ENCODE measurements around the gene NUP214.

DNA sequence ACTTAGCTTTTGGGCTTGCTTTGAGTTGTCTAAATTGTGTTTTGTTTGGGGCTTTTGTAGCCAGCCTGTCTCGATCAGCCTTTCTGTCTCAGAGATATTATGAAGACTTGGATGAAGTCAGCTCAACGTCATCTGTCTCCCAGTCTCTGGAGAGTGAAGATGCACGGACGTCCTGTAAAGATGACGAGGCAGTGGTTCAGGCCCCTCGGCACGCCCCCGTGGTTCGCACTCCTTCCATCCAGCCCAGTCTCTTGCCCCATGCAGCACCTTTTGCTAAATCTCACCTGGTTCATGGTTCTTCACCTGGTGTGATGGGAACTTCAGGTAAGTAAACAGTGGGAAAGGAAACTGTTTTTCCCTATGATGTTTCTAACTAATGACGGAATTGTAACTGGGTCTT, 48.6 kb downstream of the NUP214 start:
- no peak for TF ChIP-seq CTCF (IDR thresholded peaks at IDR 0.05)
- no peak for TF ChIP-seq YY1 (IDR thresholded peaks at IDR 0.05; ENCODE audit: low read depth)
- TF ChIP-seq ELF1 (IDR thresholded peaks at IDR 0.05), result no peak
- TF ChIP-seq, protein P1, sequence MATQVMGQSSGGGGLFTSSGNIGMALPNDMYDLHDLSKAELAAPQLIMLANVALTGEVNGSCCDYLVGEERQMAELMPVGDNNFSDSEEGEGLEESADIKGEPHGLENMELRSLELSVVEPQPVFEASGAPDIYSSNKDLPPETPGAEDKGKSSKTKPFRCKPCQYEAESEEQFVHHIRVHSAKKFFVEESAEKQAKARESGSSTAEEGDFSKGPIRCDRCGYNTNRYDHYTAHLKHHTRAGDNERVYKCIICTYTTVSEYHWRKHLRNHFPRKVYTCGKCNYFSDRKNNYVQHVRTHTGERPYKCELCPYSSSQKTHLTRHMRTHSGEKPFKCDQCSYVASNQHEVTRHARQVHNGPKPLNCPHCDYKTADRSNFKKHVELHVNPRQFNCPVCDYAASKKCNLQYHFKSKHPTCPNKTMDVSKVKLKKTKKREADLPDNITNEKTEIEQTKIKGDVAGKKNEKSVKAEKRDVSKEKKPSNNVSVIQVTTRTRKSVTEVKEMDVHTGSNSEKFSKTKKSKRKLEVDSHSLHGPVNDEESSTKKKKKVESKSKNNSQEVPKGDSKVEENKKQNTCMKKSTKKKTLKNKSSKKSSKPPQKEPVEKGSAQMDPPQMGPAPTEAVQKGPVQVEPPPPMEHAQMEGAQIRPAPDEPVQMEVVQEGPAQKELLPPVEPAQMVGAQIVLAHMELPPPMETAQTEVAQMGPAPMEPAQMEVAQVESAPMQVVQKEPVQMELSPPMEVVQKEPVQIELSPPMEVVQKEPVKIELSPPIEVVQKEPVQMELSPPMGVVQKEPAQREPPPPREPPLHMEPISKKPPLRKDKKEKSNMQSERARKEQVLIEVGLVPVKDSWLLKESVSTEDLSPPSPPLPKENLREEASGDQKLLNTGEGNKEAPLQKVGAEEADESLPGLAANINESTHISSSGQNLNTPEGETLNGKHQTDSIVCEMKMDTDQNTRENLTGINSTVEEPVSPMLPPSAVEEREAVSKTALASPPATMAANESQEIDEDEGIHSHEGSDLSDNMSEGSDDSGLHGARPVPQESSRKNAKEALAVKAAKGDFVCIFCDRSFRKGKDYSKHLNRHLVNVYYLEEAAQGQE (IDR thresholded peaks at IDR 0.05; ENCODE audit: low read depth, low read length), result no peak
- TF ChIP-seq GATA2 (CRISPR knock-in tag; IDR thresholded peaks at IDR 0.05), result no peak
- TF ChIP-seq EZH2phosphoT487 (IDR thresholded peaks at IDR 0.05; ENCODE audit: borderline replicate concordance, low read depth), result no peak
- TF ChIP-seq EP300 (IDR thresholded peaks at IDR 0.05; ENCODE audit: borderline replicate concordance in 1 of 2, low read depth in 1 of 2, low read length in 1 of 2), result no peak
- no peak for TF ChIP-seq SMC3 (IDR thresholded peaks at IDR 0.05; ENCODE audit: low read depth, low read length)
- TF ChIP-seq TAF1 (IDR thresholded peaks at IDR 0.05; ENCODE audit: borderline replicate concordance, low read depth, low read length), result no peak
- TF ChIP-seq RFX5 (IDR thresholded peaks at IDR 0.05; ENCODE audit: low read length), result no peak

Measured in SK-N-SH (cell line).